GM06990 (cell line): ENCODE results near the gene STK16.

Experiments
- DNase-seq: peaks from one replicate; pipeline ENCODE4 v3.0.0-alpha.2; 2011; ENCODE audit not compliant: insufficient read length; ENCODE audit errors: extremely low read depth
- H3K27me3 ChIP-seq: replicated peaks from 2 replicates; pipeline ENCODE4 v1.6.0; 2011; ENCODE audit warnings: low read length; ENCODE audit not compliant: control insufficient read depth, insufficient read depth
- H3K36me3 ChIP-seq: 2 replicates; pipeline ENCODE4 v1.5.1; 2011; ENCODE audit warnings: low read length; ENCODE audit not compliant: control insufficient read depth, insufficient read depth
- H3K4me3 ChIP-seq: replicated peaks from 2 replicates; pipeline ENCODE4 v1.5.1; 2011; ENCODE audit warnings: low read depth, mild to moderate bottlenecking, control low read depth, low read length
- CTCF ChIP-seq: IDR thresholded peaks from 2 replicates; pipeline ENCODE4 v1.5.1; 2011; ENCODE audit warnings: low read length, control low read depth, mild to moderate bottlenecking, inconsistent platforms; ENCODE audit not compliant: insufficient read depth, poor library complexity, severe bottlenecking

The STK16 gene

GRCh38 chr2:219277703-219278654 is 32.7 kb downstream of the STK16 start:
- Histone ChIP-seq H3K4me3 (peak overlapping the region; percentile 62), H3K36me3 (peaks cover 12% of the 10 kb centered on the region), H3K27me3 (no peaks in the 10 kb centered on the region)
- TF ChIP-seq CTCF: peak; percentile 98
- peak; percentile 77 for DNase-seq

- H3K36me3 ChIP-seq: peaks cover 13% of the 10 kb centered on the region
- TF ChIP-seq CTCF: no peak
- DNase-seq: no peak
- peak overlapping the region; percentile 39 for H3K4me3 ChIP-seq
- no peaks in the 10 kb centered on the region for H3K27me3 ChIP-seq
Observed at GRCh38 chr2:219278655-219279150, 33.4 kb downstream of the STK16 start.

GRCh38 chr2:219279151-219279915 is 34.1 kb downstream of the STK16 start, which contains the start of gene DNAJB2:
DNAJB2 (plus strand) TSS chr2:219279366; CDS start chr2:219279834, 468 bp downstream.
- H3K27me3 ChIP-seq: no peaks in the 10 kb centered on the region
- peak; percentile 29 for TF ChIP-seq CTCF

GRCh38 chr2:219279916-219280516 is 34.7 kb downstream of the STK16 start:
- no peak for TF ChIP-seq CTCF
- peak overlapping the region; percentile 64 for H3K4me3 ChIP-seq
- DNase-seq: no peak
- peaks cover 17% of the 10 kb centered on the region for H3K36me3 ChIP-seq
- no peaks in the 10 kb centered on the region for H3K27me3 ChIP-seq

More at GRCh38 chr2:219279151-219279915, 34.1 kb downstream of the STK16 start, which contains the start of gene DNAJB2:
- H3K4me3 ChIP-seq: peak within 1 kb of the TSS; percentile 64
- H3K36me3 ChIP-seq: peaks cover 14% of the 10 kb centered on the region
- peak; percentile 98 for DNase-seq

GRCh38 chr2:219280651-219281050 is 35.4 kb downstream of the STK16 start:
- no peak for DNase-seq
- Histone ChIP-seq H3K36me3 (peaks cover 23% of the 10 kb centered on the region), H3K27me3 (no peaks in the 10 kb centered on the region), H3K4me3 (no peak overlapping the region; the same call in 1 of the 2 replicates)
- no peak for TF ChIP-seq CTCF
